Stimulated activated CD4-positive, alpha-beta T cell treated with anti-CD3 and anti-CD28 coated beads, Interleukin-4, amount 100 ng/mL, for 1 hour (primary cell): Measurements from ENCODE around the gene CACNB2.

Experiments
- DNase-seq: peaks from one replicate; pipeline ENCODE4 v3.0.0-alpha.2; 2020

The CACNB2 gene

DNA sequence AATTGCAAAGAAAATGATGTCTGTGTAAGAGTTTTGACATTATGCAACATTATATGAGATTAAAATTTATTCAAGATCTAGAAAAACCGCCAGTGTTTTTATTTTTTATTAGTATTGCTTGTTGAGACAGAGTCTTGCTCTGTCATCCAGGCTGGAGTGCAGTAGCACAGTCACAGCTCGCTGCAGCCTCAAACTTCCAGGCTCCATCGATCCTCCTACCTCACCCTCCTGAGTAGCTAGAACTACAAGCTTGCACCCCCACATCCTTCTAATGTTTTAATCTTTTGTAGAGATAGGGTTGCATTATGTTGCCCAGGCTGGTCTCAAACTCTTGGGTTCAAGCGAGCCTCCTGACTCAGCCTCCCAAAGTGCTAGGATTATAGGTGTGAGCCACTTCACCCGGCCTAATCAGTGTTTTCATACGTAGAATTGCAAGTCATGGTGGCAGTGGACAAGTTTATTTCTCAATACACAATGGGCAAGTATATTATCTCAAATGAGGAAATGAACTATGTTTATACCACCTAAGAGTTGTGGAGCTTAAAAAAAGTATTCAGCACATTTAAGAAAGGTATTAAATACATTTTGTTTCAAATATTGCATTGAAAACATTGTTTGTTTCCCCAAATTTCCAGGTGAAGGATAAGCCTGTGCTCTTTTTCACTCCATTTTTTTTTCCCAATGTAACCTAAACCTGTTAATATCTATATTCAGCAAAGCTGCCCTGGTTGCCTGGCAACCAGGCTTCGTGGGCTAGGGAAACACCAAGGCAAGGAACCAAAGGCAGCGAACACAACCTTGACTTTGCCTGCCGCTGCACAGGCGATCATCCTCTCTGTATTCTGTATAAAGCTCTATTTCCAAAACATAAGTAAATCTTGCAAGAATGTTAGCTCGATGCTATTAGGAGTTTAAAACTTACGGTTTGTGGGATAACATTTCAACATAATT is 163.9 kb downstream of the CACNB2 start:
- no peak for DNase-seq

GRCh38 chr10:18306031-18306430 is 165.8 kb downstream of the CACNB2 start:
- no peak for DNase-seq

GRCh38 chr10:18308600-18308999 is 168.4 kb downstream of the CACNB2 start:
- no peak for DNase-seq

- no peak for DNase-seq
Measured at GRCh38 chr10:18310761-18311160, 170.5 kb downstream of the CACNB2 start.

DNA sequence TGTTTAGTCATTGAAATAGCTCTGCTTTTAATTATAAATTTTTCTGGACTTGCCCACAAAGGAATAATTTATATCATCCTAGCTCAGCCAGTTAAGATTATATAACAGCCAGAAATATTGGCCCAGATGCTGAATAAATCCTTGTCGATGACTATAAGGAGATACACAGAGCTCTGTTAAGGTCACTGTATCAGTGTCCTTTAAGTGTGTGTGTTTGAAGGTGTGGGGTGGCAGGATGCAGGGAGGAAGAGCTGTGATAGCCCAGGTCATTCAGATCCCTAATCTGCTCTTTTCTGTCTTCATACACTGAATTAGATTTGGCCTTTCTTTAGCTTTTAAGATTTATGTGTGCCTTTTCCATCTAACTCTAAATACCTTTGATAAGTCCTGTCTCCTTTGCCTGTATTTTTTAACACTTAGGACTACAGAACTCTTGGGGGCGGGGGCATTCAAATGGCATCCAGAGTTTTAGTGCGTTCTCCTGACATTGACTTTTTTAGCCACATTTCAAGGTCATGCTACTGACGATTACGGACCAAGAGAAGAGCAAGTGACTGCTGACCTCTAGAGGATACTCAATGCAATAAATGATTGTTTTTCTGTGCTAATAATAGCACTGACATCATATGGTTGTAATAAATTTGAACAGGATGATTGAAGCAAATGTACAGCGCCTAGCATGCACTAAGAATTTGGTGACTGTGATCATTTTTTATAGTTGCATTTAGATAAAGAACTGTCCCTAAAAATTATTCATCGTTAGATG is 172.3 kb downstream of the CACNB2 start:
- DNase-seq: no peak

GRCh38 chr10:18313140-18313530 is 172.9 kb downstream of the CACNB2 start:
- DNase-seq: no peak

- DNase-seq: no peak
Measured at GRCh38 chr10:18313626-18314025, 173.4 kb downstream of the CACNB2 start.

GRCh38 chr10:18319628-18320027 is 179.4 kb downstream of the CACNB2 start:
- DNase-seq: no peak

DNA sequence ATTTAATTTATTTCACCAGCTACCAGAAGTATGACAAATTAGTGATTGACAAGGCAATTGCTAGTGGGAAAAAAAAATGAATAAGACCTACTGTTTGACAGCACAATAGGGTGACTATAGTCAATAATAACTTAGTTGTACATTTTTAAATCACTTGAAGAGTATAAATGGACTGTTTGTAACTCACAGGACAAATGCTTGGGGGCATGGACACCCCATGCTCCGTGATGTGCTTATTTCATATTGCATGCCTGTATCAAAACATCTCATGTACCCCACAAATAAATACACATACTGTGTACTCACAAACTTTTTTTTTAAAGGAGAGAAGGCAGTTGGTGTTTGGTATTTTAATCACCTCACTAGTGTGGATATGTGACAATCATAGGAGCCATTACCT is 181.1 kb downstream of the CACNB2 start:
- DNase-seq: no peak

- DNase-seq: no peak
Measured at GRCh38 chr10:18323916-18324315, 183.7 kb downstream of the CACNB2 start.

DNA sequence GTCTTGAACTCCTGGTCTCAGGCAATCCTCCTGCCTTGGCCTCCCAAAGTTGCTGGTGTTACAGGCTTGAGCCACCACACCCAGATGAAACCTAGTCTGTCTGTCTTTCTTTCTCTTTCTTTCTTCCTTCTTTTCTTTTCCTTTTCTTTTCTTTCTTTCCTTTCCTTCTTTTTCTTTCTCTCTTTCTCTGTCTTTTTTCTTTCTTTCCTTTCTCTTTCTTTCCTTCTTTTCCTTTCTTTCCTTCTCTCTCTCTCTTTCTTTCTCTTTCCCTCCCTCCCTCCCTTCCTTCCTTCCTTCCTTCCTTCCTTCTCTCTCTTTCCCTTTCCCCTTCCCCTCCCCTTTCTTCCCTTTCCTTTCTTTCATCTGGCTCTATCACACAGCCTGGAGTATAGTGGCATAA is 185.2 kb downstream of the CACNB2 start:
- DNase-seq: no peak

GRCh38 chr10:18325889-18326531 is 185.8 kb downstream of the CACNB2 start:
- no peak for DNase-seq

DNA sequence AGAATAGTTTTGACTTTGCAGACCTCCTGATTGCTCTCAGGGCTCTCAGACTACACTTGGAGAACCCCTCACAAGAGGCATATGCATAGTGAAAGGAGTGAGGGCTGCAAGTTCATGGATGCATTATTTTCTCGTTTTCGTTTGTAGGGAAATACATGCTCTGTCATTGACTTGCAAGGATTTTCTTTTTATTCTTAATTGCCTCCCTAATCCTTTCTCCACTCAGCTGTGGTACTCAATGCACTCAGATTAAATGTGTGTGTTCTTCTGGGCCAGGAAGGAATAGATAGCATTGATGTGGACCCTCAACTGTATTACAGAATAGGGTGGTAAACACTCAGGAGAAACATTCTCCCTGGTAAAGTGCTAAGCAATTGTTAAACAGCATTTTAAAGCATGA is 188.7 kb downstream of the CACNB2 start:
- no peak for DNase-seq

- no peak for DNase-seq
Measured at GRCh38 chr10:18332048-18332447, 191.8 kb downstream of the CACNB2 start.

- no peak for DNase-seq
Measured at GRCh38 chr10:18332484-18332883, 192.3 kb downstream of the CACNB2 start.

- no peak for DNase-seq
Measured at GRCh38 chr10:18333621-18334020, 193.4 kb downstream of the CACNB2 start.

- DNase-seq: no peak
Measured at GRCh38 chr10:18334116-18334867, 194.1 kb downstream of the CACNB2 start.

DNA sequence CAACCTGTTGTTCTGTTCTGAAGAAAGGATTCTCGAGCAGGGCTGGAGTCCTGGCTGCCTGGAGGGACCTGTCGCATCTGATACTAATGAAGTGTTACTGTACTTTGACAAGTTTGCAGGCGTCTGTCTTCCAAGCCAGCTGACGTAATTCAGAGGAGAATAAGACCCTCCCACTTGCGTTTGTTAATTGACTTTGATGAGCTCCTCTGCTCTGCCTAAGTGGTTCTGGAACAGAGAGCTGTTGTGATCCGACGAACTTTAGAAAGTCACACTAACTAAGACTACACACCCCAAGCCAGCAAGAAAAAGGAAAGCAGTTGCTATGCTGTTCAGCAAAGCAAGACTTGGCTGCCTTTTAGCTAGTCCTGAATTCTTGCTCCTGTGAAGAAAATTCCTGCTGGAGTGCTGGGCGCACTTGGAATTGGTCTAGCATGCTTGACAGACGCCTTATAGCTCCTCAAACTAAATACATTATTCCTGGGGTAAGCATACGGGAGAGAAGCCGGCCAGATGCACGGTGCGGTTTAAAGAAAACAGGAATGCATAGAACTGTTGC is 200.3 kb downstream of the CACNB2 start:
- DNase-seq: no peak

GRCh38 chr10:18341055-18341454 is 200.8 kb downstream of the CACNB2 start:
- DNase-seq: no peak

GRCh38 chr10:18343573-18343972 is 203.3 kb downstream of the CACNB2 start:
- no peak for DNase-seq

- DNase-seq: no peak
Measured at GRCh38 chr10:18345308-18345707, 205.1 kb downstream of the CACNB2 start.

- no peak for DNase-seq
Measured at GRCh38 chr10:18350340-18350739, 210.1 kb downstream of the CACNB2 start.
